Measurements from ENCODE around the gene SCYL1. TPM values are rescaled to one million over a fixed set of nuclear protein-coding genes. Genes with fewer than 3 reads are reported as not detected.

Gene SCYL1
- total RNA-seq, 1 donor from 2014 or later = 49.5 TPM

DNA sequence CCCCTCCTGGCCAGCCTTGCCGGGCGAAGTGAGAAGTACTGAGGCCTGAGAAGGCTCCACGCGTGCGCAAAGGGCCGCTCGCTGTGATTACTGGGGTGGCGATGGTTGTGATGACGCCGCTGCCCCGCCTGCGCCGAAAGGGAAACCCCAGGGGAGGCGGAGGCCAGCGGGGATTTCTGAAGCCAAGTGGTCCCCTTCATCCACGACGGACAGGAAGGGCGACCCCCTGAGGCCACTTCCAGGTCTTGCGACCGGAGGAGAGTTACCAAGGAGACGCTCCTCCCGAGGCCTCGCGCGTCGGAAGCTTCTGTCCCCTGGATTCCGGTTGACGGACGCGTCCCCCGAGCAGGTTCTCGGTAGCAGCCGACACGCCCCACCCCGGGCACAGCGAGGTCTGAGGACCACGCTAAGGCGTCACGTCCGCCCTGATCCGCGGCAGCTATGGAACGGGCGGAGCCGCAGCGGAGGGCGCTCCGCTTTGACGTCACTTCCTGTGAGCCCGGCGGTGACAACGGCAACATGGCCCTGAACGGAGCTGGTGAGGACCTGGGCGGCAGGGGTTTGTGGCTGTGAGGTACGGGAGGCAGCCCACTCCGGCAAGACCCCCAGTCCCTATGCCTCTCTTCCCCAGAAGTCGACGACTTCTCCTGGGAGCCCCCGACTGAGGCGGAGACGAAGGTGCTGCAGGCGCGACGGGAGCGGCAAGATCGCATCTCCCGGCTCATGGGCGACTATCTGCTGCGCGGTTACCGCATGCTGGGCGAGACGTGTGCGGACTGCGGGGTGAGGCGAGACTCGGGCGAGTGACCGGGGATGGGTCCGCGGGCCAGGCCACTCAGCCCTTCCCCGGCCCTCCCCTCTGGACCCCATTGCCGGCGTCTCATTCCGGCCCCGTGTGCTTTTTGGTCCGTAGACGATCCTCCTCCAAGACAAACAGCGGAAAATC, 45.4 kb downstream of the SCYL1 start, which contains the start of gene ZNRD2:
Gene ZNRD2, plus strand, starts transcription at position 505 of the 946 bp plus-strand sequence. Its CDS starts 15 bp downstream, at position 520.
- no peak for FAIRE-seq
- no peaks in the 10 kb centered on the region for H3K27me3 ChIP-seq (ENCODE audit: control insufficient read depth, insufficient read depth, low read length)
- DNase-seq (ENCODE audit: low read depth) = peak; percentile 92
- peaks cover 3% of the 10 kb centered on the region for H3K36me3 ChIP-seq (ENCODE audit: control insufficient read depth, insufficient read depth, low read length)
- H3K4me3 ChIP-seq (ENCODE audit: low read depth, low read length) = peak within 1 kb of the TSS; percentile 93
- TF ChIP-seq, protein P1, sequence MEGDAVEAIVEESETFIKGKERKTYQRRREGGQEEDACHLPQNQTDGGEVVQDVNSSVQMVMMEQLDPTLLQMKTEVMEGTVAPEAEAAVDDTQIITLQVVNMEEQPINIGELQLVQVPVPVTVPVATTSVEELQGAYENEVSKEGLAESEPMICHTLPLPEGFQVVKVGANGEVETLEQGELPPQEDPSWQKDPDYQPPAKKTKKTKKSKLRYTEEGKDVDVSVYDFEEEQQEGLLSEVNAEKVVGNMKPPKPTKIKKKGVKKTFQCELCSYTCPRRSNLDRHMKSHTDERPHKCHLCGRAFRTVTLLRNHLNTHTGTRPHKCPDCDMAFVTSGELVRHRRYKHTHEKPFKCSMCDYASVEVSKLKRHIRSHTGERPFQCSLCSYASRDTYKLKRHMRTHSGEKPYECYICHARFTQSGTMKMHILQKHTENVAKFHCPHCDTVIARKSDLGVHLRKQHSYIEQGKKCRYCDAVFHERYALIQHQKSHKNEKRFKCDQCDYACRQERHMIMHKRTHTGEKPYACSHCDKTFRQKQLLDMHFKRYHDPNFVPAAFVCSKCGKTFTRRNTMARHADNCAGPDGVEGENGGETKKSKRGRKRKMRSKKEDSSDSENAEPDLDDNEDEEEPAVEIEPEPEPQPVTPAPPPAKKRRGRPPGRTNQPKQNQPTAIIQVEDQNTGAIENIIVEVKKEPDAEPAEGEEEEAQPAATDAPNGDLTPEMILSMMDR (IDR thresholded peaks at IDR 0.05; ENCODE audit: insufficient read depth, low read length, severe bottlenecking) = peak; percentile 43

DNA sequence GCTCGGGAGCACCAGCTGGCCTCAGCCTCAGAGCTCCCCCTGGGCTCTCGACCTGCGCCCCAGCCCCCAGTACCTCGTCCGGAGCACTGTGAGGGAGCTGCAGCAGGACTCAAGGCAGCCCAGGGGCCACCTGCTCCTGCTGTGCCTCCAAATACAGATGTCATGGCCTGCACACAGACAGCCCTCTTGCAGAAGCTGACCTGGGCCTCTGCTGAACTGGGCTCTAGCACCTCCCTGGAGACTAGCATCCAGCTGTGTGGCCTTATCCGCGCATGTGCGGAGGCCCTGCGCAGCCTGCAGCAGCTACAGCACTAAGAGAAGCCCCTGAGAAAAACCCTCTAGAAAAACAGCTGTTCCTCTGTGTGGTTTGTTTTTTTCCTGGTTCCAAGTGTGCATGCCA, 46.5 kb downstream of the SCYL1 start:
- TF ChIP-seq, protein P1 (IDR thresholded peaks at IDR 0.05; ENCODE audit: insufficient read depth, low read length, severe bottlenecking) = no peak
- DNase-seq (ENCODE audit: low read depth) (no peak), FAIRE-seq (no peak)
- H3K4me3 ChIP-seq (ENCODE audit: low read depth, low read length) = peak overlapping the region; percentile 93
- no peaks in the 10 kb centered on the region for H3K27me3 ChIP-seq (ENCODE audit: control insufficient read depth, insufficient read depth, low read length)
- peaks cover 3% of the 10 kb centered on the region for H3K36me3 ChIP-seq (ENCODE audit: control insufficient read depth, insufficient read depth, low read length)

DNA sequence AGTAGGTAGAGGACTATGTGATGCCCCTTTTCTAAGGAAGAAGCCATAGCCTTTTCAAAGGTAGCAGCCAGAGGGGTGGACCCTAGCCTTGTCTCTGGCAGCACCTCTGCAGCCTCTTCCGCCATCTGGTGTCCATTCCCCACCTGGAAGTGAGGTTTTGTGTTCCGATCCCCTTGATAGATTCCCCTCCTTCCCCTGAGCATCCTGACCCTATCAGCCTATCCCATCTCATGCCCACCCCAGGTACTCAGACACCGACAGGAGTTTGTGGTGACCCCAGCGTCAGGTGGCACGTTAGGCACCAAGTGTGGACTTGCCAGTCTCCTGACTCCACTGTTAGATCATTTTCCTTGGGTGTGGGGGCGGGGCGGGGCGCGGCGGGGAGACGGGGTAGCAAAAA, 47.1 kb downstream of the SCYL1 start:
- no peaks in the 10 kb centered on the region for H3K27me3 ChIP-seq (ENCODE audit: control insufficient read depth, insufficient read depth, low read length)
- peak overlapping the region; percentile 50 for H3K4me3 ChIP-seq (ENCODE audit: low read depth, low read length)
- DNase-seq (ENCODE audit: low read depth) = peak; percentile 65
- H3K36me3 ChIP-seq (ENCODE audit: control insufficient read depth, insufficient read depth, low read length) = peaks cover 3% of the 10 kb centered on the region
- no peak for FAIRE-seq
- TF ChIP-seq, protein P1 (IDR thresholded peaks at IDR 0.05; ENCODE audit: insufficient read depth, low read length, severe bottlenecking) = peak; percentile 78

DNA sequence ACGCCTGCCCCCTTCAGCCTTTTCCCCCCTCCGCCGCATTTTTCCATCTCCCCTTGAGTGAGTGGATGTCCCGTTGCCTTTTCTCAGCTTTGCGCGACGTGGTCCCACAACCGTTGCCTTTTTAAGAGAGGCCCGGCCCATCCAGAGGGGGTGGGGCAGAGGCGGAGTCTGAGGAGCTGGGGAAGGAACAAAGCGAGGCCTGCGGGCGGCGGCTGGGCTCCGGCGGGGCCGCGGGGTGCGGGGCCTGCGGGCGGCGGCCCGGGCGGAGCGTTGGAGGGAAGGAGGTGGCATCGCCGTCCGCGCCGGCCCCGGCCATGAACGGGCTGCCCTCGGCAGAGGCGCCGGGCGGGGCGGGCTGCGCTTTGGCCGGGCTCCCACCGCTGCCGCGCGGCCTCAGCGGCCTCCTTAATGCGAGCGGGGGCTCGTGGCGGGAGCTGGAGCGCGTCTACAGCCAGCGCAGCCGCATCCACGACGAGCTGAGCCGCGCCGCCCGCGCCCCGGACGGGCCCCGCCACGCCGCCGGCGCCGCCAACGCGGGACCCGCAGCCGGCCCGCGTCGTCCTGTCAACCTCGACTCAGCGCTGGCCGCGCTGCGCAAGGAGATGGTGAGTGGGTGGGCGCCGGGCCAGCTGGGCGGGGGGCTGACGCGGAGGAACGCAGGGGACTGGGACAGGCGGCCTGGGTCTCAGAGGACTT, 47.6 kb downstream of the SCYL1 start, which contains the start of gene FAM89B:
Gene FAM89B, plus strand, starts transcription at position 183 of the 696 bp plus-strand sequence. Its CDS starts 132 bp downstream, at position 315.
- TF ChIP-seq, protein P1 (IDR thresholded peaks at IDR 0.05; ENCODE audit: insufficient read depth, low read length, severe bottlenecking) = no peak
- H3K27me3 ChIP-seq (ENCODE audit: control insufficient read depth, insufficient read depth, low read length) = no peaks in the 10 kb centered on the region
- H3K4me3 ChIP-seq (ENCODE audit: low read depth, low read length) = peak within 1 kb of the TSS; percentile 93
- FAIRE-seq = no peak
- H3K36me3 ChIP-seq (ENCODE audit: control insufficient read depth, insufficient read depth, low read length) = peaks cover 3% of the 10 kb centered on the region
- peak; percentile 60 for DNase-seq (ENCODE audit: low read depth)

DNA sequence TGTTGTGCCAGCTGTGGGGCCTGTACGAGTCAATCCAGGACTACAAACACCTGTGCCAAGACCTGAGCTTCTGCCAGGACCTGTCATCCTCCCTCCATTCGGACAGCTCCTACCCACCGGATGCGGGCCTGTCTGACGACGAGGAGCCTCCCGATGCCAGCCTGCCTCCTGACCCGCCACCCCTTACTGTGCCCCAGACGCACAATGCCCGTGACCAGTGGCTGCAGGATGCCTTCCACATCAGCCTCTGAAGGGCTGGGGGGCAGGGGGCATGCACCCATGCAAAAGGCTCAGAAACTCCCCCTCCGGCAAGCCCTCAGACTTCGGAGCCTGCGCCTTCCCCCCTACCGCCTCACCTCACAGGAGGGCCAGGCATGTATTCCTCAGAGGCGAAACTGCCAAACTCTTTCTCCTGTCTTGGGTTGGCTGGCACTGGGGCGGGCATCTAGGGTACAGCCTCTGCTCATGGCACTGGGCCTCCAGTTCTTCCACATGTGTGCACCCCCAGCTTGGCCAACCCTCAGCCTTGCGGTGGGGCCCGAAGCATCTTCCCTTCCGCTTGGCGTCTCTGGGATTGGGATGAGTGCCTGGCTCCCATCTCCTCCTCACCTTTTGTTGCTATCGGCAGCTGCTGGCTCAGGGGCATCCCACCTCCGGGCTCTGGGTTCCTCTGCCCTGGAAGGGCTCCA, 48.7 kb downstream of the SCYL1 start:
- FAIRE-seq (no peak), DNase-seq (ENCODE audit: low read depth) (no peak)
- TF ChIP-seq, protein P1 (IDR thresholded peaks at IDR 0.05; ENCODE audit: insufficient read depth, low read length, severe bottlenecking) = no peak

More for the DNA sequence above, 48.7 kb downstream of the SCYL1 start:
- Histone ChIP-seq H3K4me3 (ENCODE audit: low read depth, low read length) (peak overlapping the region; percentile 50), H3K36me3 (ENCODE audit: control insufficient read depth, insufficient read depth, low read length) (peaks cover 7% of the 10 kb centered on the region), H3K27me3 (ENCODE audit: control insufficient read depth, insufficient read depth, low read length) (no peaks in the 10 kb centered on the region)
